HL-60 (cell line): ENCODE results near the gene IDH3G.

ENCODE experiments used
- DNase-seq, 2 experiments: peaks; one replicate each; pipeline ENCODE4 v3.0.0-alpha.2; 2010 to 2020; ENCODE audit warnings: low read depth in 1 of 2, low spot score in 1 of 2
- H3K27ac ChIP-seq: fragments of 250-450 bp; sonication (Bioruptor Pico); replicated peaks from 2 replicates; pipeline ENCODE4 v1.5.1; 2020; ENCODE audit warnings: mild to moderate bottlenecking, moderate library complexity
- H3K27me3 ChIP-seq: fragments of 250-450 bp; sonication (Bioruptor Pico); 2 replicates; pipeline ENCODE4 v1.5.1; 2021; ENCODE audit warnings: mild to moderate bottlenecking, moderate library complexity; ENCODE audit not compliant: insufficient read depth, poor library complexity, severe bottlenecking
- H3K4me3 ChIP-seq: replicated peaks from 2 replicates; pipeline ENCODE4 v1.5.1; 2011; ENCODE audit warnings: mild to moderate bottlenecking, control low read depth, low read length; ENCODE audit not compliant: insufficient read depth
- GABPA ChIP-seq: IDR thresholded peaks from 2 replicates; pipeline ENCODE4 v1.6.1; 2012; ENCODE audit warnings: low read depth
- POLR2AphosphoS5 ChIP-seq: IDR thresholded peaks from 2 replicates; pipeline ENCODE4 v1.6.1; 2012; ENCODE audit warnings: low read depth
- SPI1 ChIP-seq: IDR thresholded peaks from 2 replicates; pipeline ENCODE4 v1.6.1; 2012; ENCODE audit warnings: low read depth, mild to moderate bottlenecking, borderline replicate concordance
- TF ChIP-seq, protein P1 (sequence below): IDR thresholded peaks from one replicate; pipeline ENCODE4 v1.5.1; 2011; ENCODE audit warnings: low read length, control low read depth, inconsistent platforms; ENCODE audit not compliant: insufficient read depth
- TF ChIP-seq, protein P2 (sequence below): IDR thresholded peaks from 2 replicates; pipeline ENCODE4 v1.6.1; 2012; ENCODE audit warnings: low read depth; ENCODE audit not compliant: insufficient replicate concordance

Gene IDH3G

DNA sequence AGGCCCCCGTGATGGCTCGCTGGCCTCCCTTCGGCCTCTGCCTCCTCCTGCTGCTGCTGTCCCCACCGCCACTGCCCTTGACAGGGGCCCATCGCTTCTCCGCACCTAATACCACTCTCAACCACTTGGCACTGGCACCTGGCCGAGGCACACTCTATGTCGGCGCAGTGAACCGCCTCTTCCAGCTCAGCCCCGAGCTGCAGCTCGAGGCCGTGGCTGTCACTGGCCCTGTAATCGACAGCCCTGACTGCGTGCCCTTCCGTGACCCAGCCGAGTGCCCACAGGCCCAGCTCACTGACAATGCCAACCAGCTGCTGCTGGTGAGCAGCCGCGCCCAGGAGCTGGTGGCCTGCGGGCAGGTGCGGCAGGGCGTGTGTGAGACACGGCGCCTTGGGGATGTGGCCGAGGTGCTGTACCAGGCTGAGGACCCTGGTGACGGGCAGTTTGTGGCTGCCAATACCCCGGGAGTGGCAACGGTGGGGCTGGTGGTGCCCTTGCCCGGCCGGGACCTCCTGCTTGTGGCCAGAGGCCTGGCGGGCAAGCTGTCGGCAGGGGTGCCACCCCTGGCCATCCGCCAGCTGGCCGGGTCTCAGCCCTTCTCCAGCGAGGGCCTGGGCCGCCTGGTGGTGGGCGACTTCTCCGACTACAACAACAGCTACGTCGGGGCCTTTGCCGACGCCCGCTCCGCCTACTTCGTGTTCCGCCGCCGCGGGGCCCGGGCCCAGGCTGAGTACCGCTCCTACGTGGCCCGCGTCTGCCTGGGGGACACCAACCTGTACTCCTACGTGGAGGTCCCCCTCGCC lies 27.1 kb downstream of the IDH3G start:
- DNase-seq = no peak
- no peak for TF ChIP-seq SPI1
- no peak for TF ChIP-seq POLR2AphosphoS5
- no peak for TF ChIP-seq GABPA
- TF ChIP-seq, protein P1, sequence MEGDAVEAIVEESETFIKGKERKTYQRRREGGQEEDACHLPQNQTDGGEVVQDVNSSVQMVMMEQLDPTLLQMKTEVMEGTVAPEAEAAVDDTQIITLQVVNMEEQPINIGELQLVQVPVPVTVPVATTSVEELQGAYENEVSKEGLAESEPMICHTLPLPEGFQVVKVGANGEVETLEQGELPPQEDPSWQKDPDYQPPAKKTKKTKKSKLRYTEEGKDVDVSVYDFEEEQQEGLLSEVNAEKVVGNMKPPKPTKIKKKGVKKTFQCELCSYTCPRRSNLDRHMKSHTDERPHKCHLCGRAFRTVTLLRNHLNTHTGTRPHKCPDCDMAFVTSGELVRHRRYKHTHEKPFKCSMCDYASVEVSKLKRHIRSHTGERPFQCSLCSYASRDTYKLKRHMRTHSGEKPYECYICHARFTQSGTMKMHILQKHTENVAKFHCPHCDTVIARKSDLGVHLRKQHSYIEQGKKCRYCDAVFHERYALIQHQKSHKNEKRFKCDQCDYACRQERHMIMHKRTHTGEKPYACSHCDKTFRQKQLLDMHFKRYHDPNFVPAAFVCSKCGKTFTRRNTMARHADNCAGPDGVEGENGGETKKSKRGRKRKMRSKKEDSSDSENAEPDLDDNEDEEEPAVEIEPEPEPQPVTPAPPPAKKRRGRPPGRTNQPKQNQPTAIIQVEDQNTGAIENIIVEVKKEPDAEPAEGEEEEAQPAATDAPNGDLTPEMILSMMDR = no peak
- TF ChIP-seq, protein P2, sequence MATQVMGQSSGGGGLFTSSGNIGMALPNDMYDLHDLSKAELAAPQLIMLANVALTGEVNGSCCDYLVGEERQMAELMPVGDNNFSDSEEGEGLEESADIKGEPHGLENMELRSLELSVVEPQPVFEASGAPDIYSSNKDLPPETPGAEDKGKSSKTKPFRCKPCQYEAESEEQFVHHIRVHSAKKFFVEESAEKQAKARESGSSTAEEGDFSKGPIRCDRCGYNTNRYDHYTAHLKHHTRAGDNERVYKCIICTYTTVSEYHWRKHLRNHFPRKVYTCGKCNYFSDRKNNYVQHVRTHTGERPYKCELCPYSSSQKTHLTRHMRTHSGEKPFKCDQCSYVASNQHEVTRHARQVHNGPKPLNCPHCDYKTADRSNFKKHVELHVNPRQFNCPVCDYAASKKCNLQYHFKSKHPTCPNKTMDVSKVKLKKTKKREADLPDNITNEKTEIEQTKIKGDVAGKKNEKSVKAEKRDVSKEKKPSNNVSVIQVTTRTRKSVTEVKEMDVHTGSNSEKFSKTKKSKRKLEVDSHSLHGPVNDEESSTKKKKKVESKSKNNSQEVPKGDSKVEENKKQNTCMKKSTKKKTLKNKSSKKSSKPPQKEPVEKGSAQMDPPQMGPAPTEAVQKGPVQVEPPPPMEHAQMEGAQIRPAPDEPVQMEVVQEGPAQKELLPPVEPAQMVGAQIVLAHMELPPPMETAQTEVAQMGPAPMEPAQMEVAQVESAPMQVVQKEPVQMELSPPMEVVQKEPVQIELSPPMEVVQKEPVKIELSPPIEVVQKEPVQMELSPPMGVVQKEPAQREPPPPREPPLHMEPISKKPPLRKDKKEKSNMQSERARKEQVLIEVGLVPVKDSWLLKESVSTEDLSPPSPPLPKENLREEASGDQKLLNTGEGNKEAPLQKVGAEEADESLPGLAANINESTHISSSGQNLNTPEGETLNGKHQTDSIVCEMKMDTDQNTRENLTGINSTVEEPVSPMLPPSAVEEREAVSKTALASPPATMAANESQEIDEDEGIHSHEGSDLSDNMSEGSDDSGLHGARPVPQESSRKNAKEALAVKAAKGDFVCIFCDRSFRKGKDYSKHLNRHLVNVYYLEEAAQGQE = no peak
- Histone ChIP-seq H3K4me3 (no peak overlapping the region), H3K27ac (no peak overlapping the region), H3K27me3 (no peaks in the 10 kb centered on the region)

GRCh38 chrX:153766098-153766817 lies 27.9 kb downstream of the IDH3G start:
- DNase-seq = peak in 1 of 2 experiments; percentile 44
- no peak overlapping the region for H3K27ac ChIP-seq

More at GRCh38 chrX:153766098-153766817, 27.9 kb downstream of the IDH3G start:
- Histone ChIP-seq H3K4me3 (peak overlapping the region; percentile 21), H3K27me3 (no peaks in the 10 kb centered on the region)
- TF ChIP-seq, protein P2 = no peak
- TF ChIP-seq GABPA (no peak), POLR2AphosphoS5 (no peak), SPI1 (no peak)
- TF ChIP-seq, protein P1 = no peak
